MCF 10A (cell line): ENCODE data around the gene MAST2. TPM values are rescaled to one million over a fixed set of nuclear protein-coding genes. Genes with fewer than 3 reads are reported as not detected.

Source experiments
- BruUV-seq: library from RNA; stranded (reverse); fragments of 400-500 nt; replicated peaks from 2 replicates; lab custom pipeline; 2021; lab: Mats Ljungman, UMichigan
- CTCF ChIA-PET: fragments of 300-600 bp; sonication (Branson Sonifier 250); formaldehyde crosslinking; extraction: SDS; loops from one replicate; lab custom pipeline; 2021; ENCODE audit warnings: antibody characterized with exemption, inconsistent platforms; lab: Yijun Ruan, JAX
- POLR2A ChIA-PET: fragments of 300-600, 350-650 bp; sonication (Branson Sonifier 250); formaldehyde crosslinking; extraction: SDS; loops from one replicate; lab custom pipeline; 2020; ENCODE audit warnings: antibody characterized with exemption, inconsistent platforms; lab: Yijun Ruan, JAX
- DNase-seq: peaks from one replicate; pipeline ENCODE4 v3.0.0-alpha.2; 2018; ENCODE audit not compliant: unreplicated experiment
- H3K27ac Mint-ChIP-seq: one replicate; pipeline ENCODE4 v1.8.0; 2022; ENCODE audit warnings: mild to moderate bottlenecking, low read depth, mixed read lengths; ENCODE audit not compliant: unreplicated experiment
- H3K27me3 Mint-ChIP-seq: one replicate; pipeline ENCODE4 v1.8.0; 2022; ENCODE audit warnings: mixed read lengths; ENCODE audit not compliant: insufficient read depth, unreplicated experiment
- H3K36me3 Mint-ChIP-seq: one replicate; pipeline ENCODE4 v1.8.0; 2022; ENCODE audit warnings: mild to moderate bottlenecking, moderate library complexity, mixed read lengths; ENCODE audit not compliant: insufficient read depth, unreplicated experiment
- H3K4me1 Mint-ChIP-seq: one replicate; pipeline ENCODE4 v1.8.0; 2022; ENCODE audit warnings: mixed read lengths; ENCODE audit not compliant: insufficient read depth, unreplicated experiment
- H3K4me3 Mint-ChIP-seq: one replicate; pipeline ENCODE4 v1.8.0; 2022; ENCODE audit warnings: mild to moderate bottlenecking, moderate library complexity, mixed read lengths; ENCODE audit not compliant: unreplicated experiment
- H3K9me3 Mint-ChIP-seq: one replicate; pipeline ENCODE4 v1.8.0; 2022; ENCODE audit warnings: mixed read lengths; ENCODE audit not compliant: unreplicated experiment
- intact Hi-C: fragments of 100-400 bp; cut with micrococcal nuclease; formaldehyde crosslinking; loops from 2 replicates; pipeline ENCODE4 v1.14.1; 2022
- total RNA-seq: library from RNA; stranded (reverse); gene quantifications from 2 replicates; pipeline ENCODE4 v1.2.3, GENCODE V29; 2022
- TF ChIP-seq, protein P1 (sequence below): fragments of 200-600 bp; IDR thresholded peaks from one replicate; pipeline ENCODE4 v1.8.0; 2022; ENCODE audit warnings: antibody characterized with exemption, mild to moderate bottlenecking; ENCODE audit not compliant: unreplicated experiment

The MAST2 gene
- total RNA-seq, 1 experiment from 2014 or later, result 33.3 TPM

- H3K4me3 Mint-ChIP-seq, result no peak overlapping the region
- no peak for DNase-seq
- BruUV-seq, result no TSS peak
- TF ChIP-seq, protein P1, sequence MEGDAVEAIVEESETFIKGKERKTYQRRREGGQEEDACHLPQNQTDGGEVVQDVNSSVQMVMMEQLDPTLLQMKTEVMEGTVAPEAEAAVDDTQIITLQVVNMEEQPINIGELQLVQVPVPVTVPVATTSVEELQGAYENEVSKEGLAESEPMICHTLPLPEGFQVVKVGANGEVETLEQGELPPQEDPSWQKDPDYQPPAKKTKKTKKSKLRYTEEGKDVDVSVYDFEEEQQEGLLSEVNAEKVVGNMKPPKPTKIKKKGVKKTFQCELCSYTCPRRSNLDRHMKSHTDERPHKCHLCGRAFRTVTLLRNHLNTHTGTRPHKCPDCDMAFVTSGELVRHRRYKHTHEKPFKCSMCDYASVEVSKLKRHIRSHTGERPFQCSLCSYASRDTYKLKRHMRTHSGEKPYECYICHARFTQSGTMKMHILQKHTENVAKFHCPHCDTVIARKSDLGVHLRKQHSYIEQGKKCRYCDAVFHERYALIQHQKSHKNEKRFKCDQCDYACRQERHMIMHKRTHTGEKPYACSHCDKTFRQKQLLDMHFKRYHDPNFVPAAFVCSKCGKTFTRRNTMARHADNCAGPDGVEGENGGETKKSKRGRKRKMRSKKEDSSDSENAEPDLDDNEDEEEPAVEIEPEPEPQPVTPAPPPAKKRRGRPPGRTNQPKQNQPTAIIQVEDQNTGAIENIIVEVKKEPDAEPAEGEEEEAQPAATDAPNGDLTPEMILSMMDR, result no peak
- intact Hi-C loops, result no loop called here
- peaks cover 12% of the 10 kb centered on the region for H3K4me1 Mint-ChIP-seq
- H3K9me3 Mint-ChIP-seq, result no peaks in the 10 kb centered on the region
- CTCF ChIA-PET, result interaction anchor here (0.7 kb wide), 1 partner anchor 360 kb away, joined by 3 read pairs; no protein-coding TSS in a partner anchor
- POLR2A ChIA-PET, result no interaction called here
- H3K27ac Mint-ChIP-seq, result no peak overlapping the region
- H3K27me3 Mint-ChIP-seq, result no peaks in the 10 kb centered on the region
- H3K36me3 Mint-ChIP-seq, result no peaks in the 10 kb centered on the region
Measured at GRCh38 chr1:45862008-45862407, 58.6 kb downstream of the MAST2 start.

GRCh38 chr1:45863218-45863617 lies 59.8 kb downstream of the MAST2 start:
- DNase-seq, result no peak
- BruUV-seq, result no TSS peak
- Mint-ChIP-seq H3K9me3 (no peaks in the 10 kb centered on the region), H3K4me3 (no peak overlapping the region), H3K27me3 (no peaks in the 10 kb centered on the region), H3K36me3 (no peaks in the 10 kb centered on the region), H3K27ac (no peak overlapping the region), H3K4me1 (peaks cover 12% of the 10 kb centered on the region)
- ChIA-PET POLR2A (no interaction called here), CTCF (interaction anchor here (0.5 to 0.6 kb wide), 2 partner anchors 32 to 731 kb away, joined by 3 read pairs; no protein-coding TSS in a partner anchor)
- intact Hi-C loops, result no loop called here
- TF ChIP-seq, protein P1, result no peak

DNA sequence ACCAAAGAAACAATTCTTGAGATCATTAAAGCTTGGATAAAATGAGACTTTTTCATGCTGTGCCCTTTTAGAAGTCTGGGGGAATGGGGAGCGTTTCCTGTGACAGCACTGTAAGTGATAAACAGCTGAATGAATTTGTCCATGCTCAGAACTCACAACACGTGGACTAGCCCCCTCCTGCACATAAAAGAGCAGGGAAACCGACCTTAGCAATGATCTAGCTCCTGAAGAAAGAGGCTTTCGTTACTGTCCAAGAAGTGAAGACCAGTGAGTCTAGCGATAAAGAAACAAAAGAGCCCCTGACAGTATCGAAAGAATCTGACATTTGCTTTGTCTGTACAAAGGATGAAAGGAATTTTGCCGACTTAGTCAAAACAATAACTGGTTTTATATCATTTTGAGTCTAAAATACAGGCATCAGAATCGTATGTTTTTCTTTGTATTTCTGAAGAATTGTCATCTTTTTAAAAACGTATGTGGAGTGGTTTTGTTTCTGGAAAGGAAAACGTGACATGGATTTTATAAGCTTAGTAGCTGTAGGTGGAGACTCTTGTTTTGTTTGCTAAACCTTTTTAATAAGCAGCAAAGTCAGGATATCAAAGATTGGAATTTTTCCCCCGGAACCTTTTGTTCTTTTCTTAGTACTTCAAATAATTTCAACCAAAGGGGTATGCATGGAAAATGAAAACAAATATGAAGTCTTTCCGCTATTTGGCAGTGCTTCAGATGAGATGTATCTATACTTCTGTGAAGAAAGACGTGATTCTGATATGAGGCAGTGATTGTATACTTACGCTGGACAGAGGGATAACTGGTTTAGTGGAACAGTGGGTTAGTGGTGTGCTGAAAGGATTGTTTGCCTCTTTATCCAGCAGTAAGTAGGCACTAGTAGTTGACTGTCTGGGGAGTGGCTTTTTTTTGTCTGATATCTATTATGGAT lies 61.0 kb downstream of the MAST2 start:
- H3K9me3 Mint-ChIP-seq, result no peaks in the 10 kb centered on the region
- intact Hi-C loops, result no loop called here
- ChIA-PET POLR2A (no interaction called here), CTCF (no interaction called here)
- BruUV-seq, result no TSS peak
- H3K27me3 Mint-ChIP-seq, result no peaks in the 10 kb centered on the region
- no peaks in the 10 kb centered on the region for H3K36me3 Mint-ChIP-seq
- TF ChIP-seq, protein P1, result no peak
- H3K4me3 Mint-ChIP-seq, result no peak overlapping the region
- peaks cover 12% of the 10 kb centered on the region for H3K4me1 Mint-ChIP-seq
- DNase-seq, result no peak
- no peak overlapping the region for H3K27ac Mint-ChIP-seq

DNA sequence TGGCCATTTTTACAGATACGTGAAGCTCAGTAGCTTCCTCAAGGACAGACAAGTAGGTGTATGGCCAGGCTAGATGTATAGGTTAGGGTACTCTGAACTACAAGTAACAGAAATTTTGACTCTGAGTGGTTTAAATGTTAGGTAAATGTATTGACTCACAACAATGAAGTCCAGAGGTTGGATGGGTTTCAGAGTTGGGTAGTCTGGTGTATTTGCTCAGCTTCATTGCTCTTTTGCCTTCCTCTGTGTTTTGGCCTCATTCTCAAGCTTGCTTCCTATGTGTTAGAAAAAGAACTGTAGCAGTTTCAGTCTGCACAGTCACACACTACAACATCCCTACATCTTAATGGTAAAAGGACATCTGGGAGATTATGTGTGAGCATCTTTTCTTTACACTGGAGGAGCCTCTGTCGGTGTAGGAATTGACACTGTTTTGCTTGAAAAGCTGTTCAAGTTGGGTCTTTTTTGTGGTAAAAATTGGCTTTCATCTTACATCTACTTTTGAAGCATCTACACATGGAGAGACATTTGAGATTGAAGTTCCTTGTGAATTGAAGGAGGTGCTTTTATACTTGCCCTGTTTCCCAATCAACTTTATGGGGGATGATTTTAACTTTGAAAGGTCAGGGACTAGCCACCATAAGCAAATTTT lies 64.4 kb downstream of the MAST2 start:
- intact Hi-C loops, result no loop called here
- H3K4me3 Mint-ChIP-seq, result no peak overlapping the region
- POLR2A ChIA-PET, result interaction anchor here (0.8 to 1.2 kb wide), 2 partner anchors 13 to 41 kb away, joined by 3 to 4 read pairs; no protein-coding TSS in a partner anchor
- BruUV-seq, result no TSS peak
- CTCF ChIA-PET, result interaction anchor here (1.1 kb wide), 1 partner anchor 129 kb away, joined by 4 read pairs; no protein-coding TSS in a partner anchor
- no peak for DNase-seq
- no peaks in the 10 kb centered on the region for H3K9me3 Mint-ChIP-seq
- no peak overlapping the region for H3K27ac Mint-ChIP-seq
- H3K36me3 Mint-ChIP-seq, result no peaks in the 10 kb centered on the region
- TF ChIP-seq, protein P1, result no peak
- no peaks in the 10 kb centered on the region for H3K27me3 Mint-ChIP-seq
- peaks cover 22% of the 10 kb centered on the region for H3K4me1 Mint-ChIP-seq
